Fibroblast of skin of back (primary cell): Measurements from ENCODE around the gene TRIM3.
A peak's percentile ranks its signal among the peaks of the same experiment; 100 is the strongest.

ENCODE experiments used
- DNase-seq: peaks from one replicate; pipeline ENCODE4 v3.0.0-alpha.2; 2013

TRIM3 gene

GRCh38 chr11:6437423-6437822 is 36.3 kb downstream of the TRIM3 start:
- no peak for DNase-seq

GRCh38 chr11:6433998-6434660 is 39.6 kb downstream of the TRIM3 start:
- no peak for DNase-seq

- peak; percentile 86 for DNase-seq
These were observed 41.9 kb downstream of the TRIM3 start for GRCh38 chr11:6431861-6432260.

- no peak for DNase-seq
These were observed 46.2 kb downstream of the TRIM3 start for GRCh38 chr11:6427516-6427915.

- DNase-seq = no peak
These were observed 53.1 kb downstream of the TRIM3 start for GRCh38 chr11:6420677-6421076.

GRCh38 chr11:6419009-6419631 is 54.6 kb downstream of the TRIM3 start, which contains the start of gene APBB1:
Gene APBB1 (minus strand): TSS chr11:6419094. CDS start chr11:6411347, 7,747 bp downstream.
- peak; percentile 50 for DNase-seq

- no peak for DNase-seq
These were observed 55.2 kb downstream of the TRIM3 start for GRCh38 chr11:6418557-6419008.

- peak; percentile 6 for DNase-seq
These were observed 55.7 kb downstream of the TRIM3 start for GRCh38 chr11:6417907-6418556.

- no peak for DNase-seq
These were observed 57.9 kb downstream of the TRIM3 start for GRCh38 chr11:6415797-6416196.

- no peak for DNase-seq
These were observed 58.8 kb downstream of the TRIM3 start for GRCh38 chr11:6414874-6415328.

GRCh38 chr11:6413791-6414201 is 59.9 kb downstream of the TRIM3 start:
- no peak for DNase-seq

GRCh38 chr11:6411594-6412031 is 62.1 kb downstream of the TRIM3 start:
- DNase-seq = no peak

GRCh38 chr11:6410695-6411430 is 62.9 kb downstream of the TRIM3 start:
- DNase-seq = no peak

- DNase-seq = no peak
These were observed 67.4 kb downstream of the TRIM3 start for GRCh38 chr11:6406370-6406769.

- DNase-seq = no peak
These were observed 67.9 kb downstream of the TRIM3 start for GRCh38 chr11:6405846-6406245.

- no peak for DNase-seq
These were observed 68.6 kb downstream of the TRIM3 start for GRCh38 chr11:6405052-6405667.

GRCh38 chr11:6404342-6405051 is 69.2 kb downstream of the TRIM3 start:
- DNase-seq = peak; percentile 75

- no peak for DNase-seq
These were observed 70.2 kb downstream of the TRIM3 start for GRCh38 chr11:6403539-6403938.

- peak; percentile 10 for DNase-seq
These were observed 71.2 kb downstream of the TRIM3 start for GRCh38 chr11:6402561-6402981.

- no peak for DNase-seq
These were observed 71.7 kb downstream of the TRIM3 start for GRCh38 chr11:6402061-6402470.

GRCh38 chr11:6401464-6401863 is 72.3 kb downstream of the TRIM3 start:
- no peak for DNase-seq
